ENCODE results near the gene EIF4G3.
"Not testable (repeated sequence)": the region's sequence is repeated elsewhere in the genome, so short reads cannot be mapped to it uniquely, and the experiment has no call there.

The EIF4G3 gene

DNA sequence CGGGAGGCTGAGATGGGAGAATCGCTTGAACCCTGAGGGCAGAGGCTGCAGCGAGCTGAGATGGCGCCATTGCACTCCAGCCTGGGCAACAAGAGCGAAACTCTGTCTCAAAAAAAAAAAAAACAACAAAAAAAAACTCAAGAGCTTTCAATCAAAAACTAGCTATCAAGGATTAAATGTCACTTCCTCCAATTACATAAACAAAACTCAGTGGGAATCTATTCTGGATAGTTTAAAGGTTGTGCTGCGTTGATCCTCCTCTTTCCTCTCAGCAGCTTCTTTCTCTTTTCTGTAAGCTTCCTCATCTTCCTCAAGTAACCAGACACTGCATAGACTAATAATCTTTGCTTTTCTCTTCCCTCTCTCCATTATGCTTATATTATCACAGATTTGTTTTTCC, 20.7 kb downstream of the EIF4G3 start:
- no peak for DNase-seq

DNA sequence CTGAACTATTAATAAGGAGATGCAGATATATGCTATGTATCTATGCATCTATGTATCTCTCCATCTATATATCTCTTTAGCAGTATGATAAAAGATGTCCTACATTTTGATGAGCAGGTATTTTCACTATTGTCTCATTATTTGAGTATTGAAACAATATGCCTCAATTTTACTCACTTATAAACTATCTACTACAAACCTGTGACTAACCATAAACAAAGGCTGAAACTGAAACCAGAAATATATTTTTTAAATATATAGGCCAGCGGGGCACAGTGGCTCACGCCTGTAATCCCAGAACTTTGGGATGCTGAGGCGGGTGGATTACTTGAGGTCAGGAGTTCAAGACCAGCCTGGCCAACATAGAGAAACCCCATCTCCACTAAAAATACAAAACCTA, 22.0 kb downstream of the EIF4G3 start:
- no peak for DNase-seq

DNA sequence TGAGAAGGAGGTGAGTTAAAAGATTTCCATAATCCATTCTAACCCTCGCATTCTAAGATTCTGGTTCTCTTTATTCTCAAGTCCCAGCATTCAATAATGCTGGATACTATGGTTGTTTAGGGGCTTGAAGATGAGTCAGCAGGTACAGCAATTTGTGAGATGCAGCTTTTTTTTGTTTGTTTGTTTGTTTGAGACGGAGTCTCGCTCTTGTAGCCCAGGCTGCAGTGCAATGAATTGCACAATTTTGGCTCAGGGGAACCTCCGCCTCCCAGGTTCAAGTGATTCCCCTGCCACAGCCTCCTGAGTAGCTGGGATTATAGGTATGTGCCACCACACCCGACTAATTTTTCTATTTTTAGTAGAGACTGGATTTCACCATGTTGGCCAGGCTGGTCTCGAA, 23.3 kb downstream of the EIF4G3 start:
- DNase-seq, result no peak

DNA sequence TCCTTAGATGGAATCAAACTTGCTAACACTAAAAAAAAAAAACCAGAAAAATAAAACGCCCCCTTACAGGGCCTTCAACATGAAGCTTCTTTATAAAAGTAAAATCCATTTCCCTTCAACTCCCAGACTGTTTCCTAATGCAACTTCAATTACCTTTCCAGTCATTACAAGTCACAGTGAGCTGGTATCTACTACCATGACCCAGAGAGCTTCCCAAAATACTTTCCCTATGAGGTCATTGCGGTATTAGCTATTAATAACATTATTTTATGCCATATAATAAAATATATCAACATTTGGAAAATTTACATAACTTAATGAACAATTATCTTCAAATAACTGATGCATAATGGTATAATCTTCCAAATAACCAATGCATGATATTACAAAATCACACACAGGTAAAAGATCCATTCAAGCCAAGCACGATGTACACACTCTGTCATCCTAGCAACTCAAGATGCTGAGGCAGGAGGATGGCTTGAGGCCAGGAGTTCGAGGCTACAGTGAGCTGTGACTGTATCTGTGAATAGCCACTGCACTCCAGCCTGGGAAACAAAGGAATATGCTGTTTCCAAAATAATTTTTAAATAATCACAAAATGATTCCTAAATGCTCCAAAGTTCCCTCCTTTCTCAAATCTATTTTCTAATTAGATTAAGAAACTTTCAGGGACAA, 24.1 kb downstream of the EIF4G3 start:
- peak in 3 of 56 donors; percentile 8 to 23 (median 11) for DNase-seq

DNA sequence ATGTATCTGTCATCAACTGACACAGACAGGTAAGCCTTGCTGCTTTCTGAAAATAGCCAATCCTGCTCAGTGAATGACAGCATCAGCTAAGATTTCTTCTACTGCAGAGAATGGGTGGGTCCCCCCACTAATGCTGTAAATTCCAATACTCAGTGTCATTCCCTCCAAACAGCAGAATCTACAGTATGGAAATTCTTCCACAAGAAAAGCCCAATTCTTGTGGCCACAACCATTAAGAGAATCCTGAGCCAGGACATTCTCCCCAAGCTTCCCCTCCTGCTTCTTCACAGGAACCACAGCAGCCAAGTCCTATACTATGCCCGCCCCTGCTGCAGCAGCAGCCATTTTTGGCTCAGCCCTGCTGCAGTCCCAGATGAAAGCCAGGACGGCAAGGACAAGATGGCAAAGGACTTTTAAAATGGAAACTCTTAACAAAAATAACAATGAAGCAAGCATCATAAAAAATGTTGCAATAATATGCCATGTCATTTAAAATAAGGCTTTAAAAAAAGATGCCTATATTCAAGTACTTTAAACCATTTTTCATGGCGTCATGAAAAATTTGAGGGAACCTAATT, 26.8 kb downstream of the EIF4G3 start:
- DNase-seq, result peak in 15 of 56 donors; percentile 2 to 47 (median 26)

DNA sequence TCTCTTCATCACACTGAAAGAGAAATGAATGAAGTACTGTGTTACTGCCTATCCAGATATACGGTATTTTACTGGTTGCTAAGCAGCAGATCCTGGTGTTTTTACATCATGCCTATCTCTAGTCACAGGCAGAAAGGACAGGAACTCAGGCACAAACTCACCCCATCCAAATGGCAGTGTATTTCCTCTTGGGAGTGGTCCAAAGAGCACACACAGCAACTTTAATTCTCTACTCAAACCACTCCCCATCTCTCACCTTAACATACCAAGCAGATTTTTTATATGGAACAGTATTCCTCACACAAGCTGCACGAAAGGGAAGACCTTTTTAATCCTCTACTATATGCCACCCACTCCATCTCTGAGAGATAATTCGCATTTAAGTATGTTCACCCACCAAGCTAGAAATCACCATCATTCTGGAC, 27.3 kb downstream of the EIF4G3 start:
- DNase-seq, result peak in 6 of 56 donors; percentile 5 to 42 (median 28)

DNA sequence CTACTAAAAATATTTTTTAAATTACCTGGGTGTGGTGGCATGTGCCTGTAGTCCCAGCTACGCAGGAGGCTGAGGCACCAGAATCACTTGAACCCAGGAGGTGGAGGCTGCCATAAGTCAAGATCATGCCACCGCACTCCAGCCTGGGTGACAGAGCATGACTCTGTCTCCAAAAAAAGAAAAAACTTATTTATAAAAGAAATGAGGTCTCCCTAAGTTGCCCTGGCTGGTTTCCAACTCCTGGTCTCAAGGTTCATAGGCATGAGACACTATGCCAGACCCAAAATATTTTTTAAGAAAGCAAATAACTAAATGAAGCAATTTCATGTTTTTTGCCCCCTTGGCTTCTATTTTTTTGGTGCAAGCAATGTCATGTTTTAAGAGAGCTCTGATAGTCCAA, 32.9 kb downstream of the EIF4G3 start:
- peak in 1 of 56 donors; percentile 18 for DNase-seq

DNA sequence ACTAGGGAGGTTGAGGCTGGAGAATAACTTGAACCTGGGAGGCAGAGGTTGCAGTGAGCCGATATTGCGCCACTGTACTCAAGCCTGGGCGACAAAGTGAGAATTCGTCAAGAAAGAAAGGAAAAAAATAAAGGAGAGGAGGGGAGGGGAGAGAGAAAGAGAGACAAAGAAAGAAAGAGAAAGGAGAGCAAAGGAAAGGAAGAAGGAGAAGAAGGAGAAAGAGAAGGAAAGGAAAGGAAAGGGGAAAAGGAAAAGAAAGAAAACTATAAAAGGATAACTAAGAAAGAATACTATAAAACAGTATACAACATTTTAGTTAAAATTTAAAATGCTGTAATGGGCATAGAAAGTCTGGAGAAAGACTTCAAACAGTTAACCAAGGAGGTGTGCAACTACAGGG, 33.6 kb downstream of the EIF4G3 start:
- DNase-seq, result no peak

GRCh38 chr1:21141030-21141429, 35.7 kb downstream of the EIF4G3 start:
- DNase-seq, result no peak

GRCh38 chr1:21139601-21140000, 37.1 kb downstream of the EIF4G3 start:
- peak in 11 of 56 donors; percentile 7 to 46 (median 17) for DNase-seq

DNA sequence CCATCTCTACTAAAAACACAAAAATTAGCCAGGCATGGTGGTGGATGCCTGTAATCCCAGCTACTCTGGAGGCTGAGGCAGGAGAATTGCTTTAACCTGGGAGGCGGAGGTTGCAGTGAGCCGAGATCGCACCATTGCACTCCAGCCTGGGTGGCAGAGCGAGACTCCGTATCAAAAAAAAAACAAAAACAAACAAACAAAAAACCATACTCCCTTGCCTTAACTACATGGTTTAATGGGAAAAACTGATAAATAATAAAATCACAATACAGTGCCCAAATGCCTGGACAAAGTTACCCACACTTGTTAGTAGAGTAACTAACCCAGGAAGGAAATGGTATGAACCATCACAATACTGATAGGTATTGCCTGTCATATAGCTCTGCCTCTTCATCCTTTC, 40.4 kb downstream of the EIF4G3 start:
- DNase-seq, result not testable (repeated sequence)

DNA sequence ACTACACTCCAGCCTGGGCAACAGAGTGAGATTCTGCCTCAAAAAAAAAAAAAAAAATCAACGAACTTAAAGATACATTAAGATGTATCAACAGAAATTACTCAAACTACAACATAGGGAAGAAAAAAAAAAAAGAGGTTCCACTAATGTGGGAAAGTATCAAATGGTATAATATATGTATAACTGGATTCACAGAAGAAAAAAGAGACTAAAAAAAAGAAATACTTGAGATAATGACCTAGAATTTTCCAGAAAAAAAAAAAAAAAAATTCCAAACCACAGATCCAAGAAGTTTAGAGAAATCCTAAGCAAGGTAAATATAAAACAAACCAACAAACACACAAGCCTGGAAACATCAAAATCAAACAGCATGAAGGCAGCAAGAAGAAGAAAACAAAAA, 45.5 kb downstream of the EIF4G3 start:
- DNase-seq, result no peak

DNA sequence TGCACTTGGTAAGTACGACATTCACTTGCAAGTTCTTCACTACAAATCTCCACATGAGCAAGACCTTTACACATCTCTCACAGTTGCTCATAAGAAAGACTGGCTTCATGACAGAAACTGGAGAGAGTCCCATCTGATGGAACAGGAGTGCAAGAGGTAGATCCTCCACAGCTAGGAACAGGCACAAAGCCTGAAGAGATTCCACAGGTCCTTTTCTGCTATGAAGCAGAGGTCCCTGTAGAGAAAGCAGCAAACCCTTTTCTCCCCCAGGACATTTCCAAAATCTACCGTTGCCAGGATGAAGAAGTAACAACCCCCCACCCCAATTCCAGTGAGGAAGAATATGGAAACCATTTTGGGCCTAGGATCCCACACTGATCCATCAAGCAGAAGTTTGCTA, 47.3 kb downstream of the EIF4G3 start:
- DNase-seq, result no peak

- DNase-seq, result no peak
These were observed 50.4 kb downstream of the EIF4G3 start for GRCh38 chr1:21126324-21126723.

DNA sequence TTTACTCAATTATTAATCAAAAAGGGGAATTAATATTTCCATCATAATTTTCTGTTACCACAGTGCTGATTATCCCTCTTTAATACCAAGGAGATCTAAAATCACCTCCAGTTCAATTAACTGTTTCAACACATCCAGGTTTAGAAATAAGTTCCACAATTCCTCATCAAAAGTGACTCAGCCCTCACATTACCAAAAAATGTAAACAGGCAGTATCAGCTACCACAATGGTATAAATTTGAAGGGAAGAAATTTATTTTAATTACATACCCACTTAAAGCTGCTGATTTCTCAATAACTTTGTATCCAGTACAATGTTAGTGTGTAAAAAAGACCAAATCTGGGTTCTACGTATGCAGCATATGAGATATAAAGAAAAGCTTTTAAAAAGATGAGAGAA, 51.9 kb downstream of the EIF4G3 start:
- DNase-seq, result no peak

DNA sequence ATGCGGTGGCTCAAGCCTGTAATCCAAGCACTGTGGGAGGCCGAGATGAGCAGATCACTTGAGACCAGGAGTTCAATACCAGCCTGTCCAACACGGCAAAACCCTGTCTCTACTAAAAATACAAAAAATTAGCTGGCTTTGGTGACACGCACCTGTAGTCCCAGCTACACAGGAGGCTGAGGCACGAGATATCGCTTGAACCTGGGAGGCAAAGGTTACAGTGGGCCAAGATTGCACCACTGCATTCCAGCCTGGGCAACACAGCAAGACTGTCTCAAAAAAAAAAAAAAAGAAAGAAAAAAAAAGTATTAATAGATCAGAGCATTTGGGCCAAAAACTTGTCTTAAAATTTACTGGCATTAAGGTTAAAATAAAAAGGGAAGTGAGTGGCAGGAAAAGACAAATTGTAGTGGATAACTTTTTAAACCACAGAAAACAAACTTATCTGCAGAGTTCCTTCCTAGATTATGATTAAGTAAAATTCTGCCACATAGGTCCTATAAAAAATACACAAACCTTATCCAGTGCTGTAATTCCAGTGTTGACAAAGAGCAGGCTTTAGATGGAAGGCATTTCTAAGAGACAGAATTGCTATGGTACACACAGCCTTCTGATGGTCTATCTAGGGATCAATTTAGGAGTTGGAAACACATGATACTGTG, 53.3 kb downstream of the EIF4G3 start:
- no peak for DNase-seq

- no peak for DNase-seq
These were observed 54.8 kb downstream of the EIF4G3 start for GRCh38 chr1:21121764-21122471.

GRCh38 chr1:21118167-21118566, 58.5 kb downstream of the EIF4G3 start:
- DNase-seq, result no peak

DNA sequence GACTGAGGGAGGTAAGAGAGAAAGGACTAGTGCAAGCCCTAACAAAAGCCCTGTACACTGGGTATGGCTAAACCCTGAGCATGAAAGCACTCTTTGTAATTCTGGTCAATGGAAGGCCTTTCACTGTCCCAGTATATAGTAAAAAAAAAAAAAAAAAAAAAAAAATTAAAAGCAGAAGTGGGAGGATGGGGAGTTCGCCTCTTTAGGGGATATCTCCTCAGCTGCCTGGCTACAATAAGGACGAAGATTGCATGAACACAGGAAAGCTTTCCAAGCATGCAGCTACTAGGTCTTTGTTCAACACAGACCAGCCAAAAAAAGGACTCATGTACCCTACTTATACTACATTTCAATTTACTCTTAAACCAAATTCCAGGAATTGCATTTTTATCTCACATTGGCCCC, 59.1 kb downstream of the EIF4G3 start:
- peak in 18 of 56 donors; percentile 6 to 68 (median 22) for DNase-seq

GRCh38 chr1:21117159-21117558, 59.5 kb downstream of the EIF4G3 start:
- no peak for DNase-seq

GRCh38 chr1:21115098-21115760, 61.5 kb downstream of the EIF4G3 start:
- DNase-seq, result no peak

GRCh38 chr1:21114431-21114830, 62.3 kb downstream of the EIF4G3 start:
- no peak for DNase-seq
